NCI-H2107 (cell line): Measurements from ENCODE around the gene ACOT7.

Experiments
- DNase-seq: peaks from one replicate; lab custom pipeline; 2025; lab: John Stamatoyannopoulos, UW

ACOT7 gene

GRCh38 chr1:6248932-6249738, 144.4 kb downstream of the ACOT7 start:
- no peak for DNase-seq

- DNase-seq, result no peak
Observed at GRCh38 chr1:6248161-6248776, 145.3 kb downstream of the ACOT7 start.

GRCh38 chr1:6247651-6248050, 145.9 kb downstream of the ACOT7 start:
- no peak for DNase-seq

- DNase-seq, result peak; percentile 14
Observed at GRCh38 chr1:6246497-6247467, 146.8 kb downstream of the ACOT7 start.

GRCh38 chr1:6245869-6246496, 147.6 kb downstream of the ACOT7 start:
- no peak for DNase-seq

GRCh38 chr1:6245086-6245868, 148.3 kb downstream of the ACOT7 start:
- DNase-seq, result no peak

GRCh38 chr1:6244401-6245049, 149.0 kb downstream of the ACOT7 start:
- DNase-seq, result no peak

GRCh38 chr1:6243993-6244392, 149.6 kb downstream of the ACOT7 start, which contains the start of gene HES3:
Gene HES3 (plus strand): TSS chr1:6244179. CDS start chr1:6244366, 187 bp downstream.
- DNase-seq, result no peak

- no peak for DNase-seq
Observed at GRCh38 chr1:6243053-6243834, 150.3 kb downstream of the ACOT7 start.

- DNase-seq, result no peak
Observed at GRCh38 chr1:6241887-6242740, 151.5 kb downstream of the ACOT7 start.

- no peak for DNase-seq
Observed at GRCh38 chr1:6241107-6241886, 152.3 kb downstream of the ACOT7 start.

GRCh38 chr1:6239950-6240768, 153.4 kb downstream of the ACOT7 start:
- no peak for DNase-seq

- DNase-seq, result no peak
Observed at GRCh38 chr1:6239213-6239752, 154.3 kb downstream of the ACOT7 start.

- DNase-seq, result no peak
Observed at GRCh38 chr1:6237093-6237492, 156.5 kb downstream of the ACOT7 start.

- DNase-seq, result no peak
Observed at GRCh38 chr1:6235296-6235677, 158.3 kb downstream of the ACOT7 start.

GRCh38 chr1:6234502-6235295, 158.9 kb downstream of the ACOT7 start:
- no peak for DNase-seq
